ENCODE data around the gene CHRNB2.
"Not testable (repeated sequence)": the region's sequence is repeated elsewhere in the genome, so short reads cannot be mapped to it uniquely, and the experiment has no call there.

The CHRNB2 gene

GRCh38 chr1:154567386-154568156, at the start of gene CHRNB2:
CHRNB2 (plus strand) TSS chr1:154567778; CDS start chr1:154568045, 267 bp downstream.
- peak; percentile 60 for DNase-seq (ENCODE audit: low read depth)

GRCh38 chr1:154519591-154519991, 48.0 kb upstream of the CHRNB2 start:
- DNase-seq (ENCODE audit: low read depth): no peak

GRCh38 chr1:154520333-154520732, 47.2 kb upstream of the CHRNB2 start:
- no peak for DNase-seq (ENCODE audit: low read depth)

- no peak for DNase-seq (ENCODE audit: low read depth)
These were observed 45.9 kb upstream of the CHRNB2 start for GRCh38 chr1:154521695-154522094.

GRCh38 chr1:154524881-154525280, 42.7 kb upstream of the CHRNB2 start:
- DNase-seq (ENCODE audit: low read depth): peak; percentile 7

- DNase-seq (ENCODE audit: low read depth): no peak
These were observed 40.4 kb upstream of the CHRNB2 start for GRCh38 chr1:154527192-154527591.

- DNase-seq (ENCODE audit: low read depth): no peak
These were observed 38.3 kb upstream of the CHRNB2 start for GRCh38 chr1:154529308-154529707.

GRCh38 chr1:154531950-154532349, 35.6 kb upstream of the CHRNB2 start:
- DNase-seq (ENCODE audit: low read depth): not testable (repeated sequence)

- peak; percentile 28 for DNase-seq (ENCODE audit: low read depth)
These were observed 33.4 kb upstream of the CHRNB2 start for GRCh38 chr1:154533952-154534844.

GRCh38 chr1:154536570-154536969, 31.0 kb upstream of the CHRNB2 start:
- peak; percentile 30 for DNase-seq (ENCODE audit: low read depth)

GRCh38 chr1:154539486-154540483, 27.8 kb upstream of the CHRNB2 start:
- no peak for DNase-seq (ENCODE audit: low read depth)

- DNase-seq (ENCODE audit: low read depth): no peak
These were observed 26.3 kb upstream of the CHRNB2 start for GRCh38 chr1:154541231-154541630.

- DNase-seq (ENCODE audit: low read depth): peak; percentile 68
These were observed 21.1 kb upstream of the CHRNB2 start for GRCh38 chr1:154546264-154547063.

- DNase-seq (ENCODE audit: low read depth): no peak
These were observed 20.4 kb upstream of the CHRNB2 start for GRCh38 chr1:154547105-154547732.

- DNase-seq (ENCODE audit: low read depth): no peak
These were observed 19.6 kb upstream of the CHRNB2 start for GRCh38 chr1:154548028-154548427.

GRCh38 chr1:154549202-154549770, 18.3 kb upstream of the CHRNB2 start:
- no peak for DNase-seq (ENCODE audit: low read depth)

GRCh38 chr1:154550070-154550469, 17.5 kb upstream of the CHRNB2 start:
- DNase-seq (ENCODE audit: low read depth): no peak

- DNase-seq (ENCODE audit: low read depth): no peak
These were observed 16.9 kb upstream of the CHRNB2 start for GRCh38 chr1:154550657-154551056.

GRCh38 chr1:154551474-154551873, 16.1 kb upstream of the CHRNB2 start:
- no peak for DNase-seq (ENCODE audit: low read depth)

- no peak for DNase-seq (ENCODE audit: low read depth)
These were observed 15.5 kb upstream of the CHRNB2 start for GRCh38 chr1:154552036-154552435.
